HepG2 (cell line): Measurements from ENCODE around the gene WDR91. TPM values are rescaled to one million over a fixed set of nuclear protein-coding genes. Genes with fewer than 3 reads are reported as not detected.

Source experiments
- ATAC-seq: fragments of 200-7000 bp; cut with Tn5 transposase; 3 replicates; pipeline ENCODE4 v1.9.1; 2020; ENCODE audit warnings: mild to moderate bottlenecking, moderate library complexity
- BruUV-seq: library from RNA; stranded (reverse); fragments of 400-500 nt; replicated peaks from 2 replicates; lab custom pipeline; 2021; lab: Mats Ljungman, UMichigan
- CTCF ChIA-PET: fragments of 300-600 bp; formaldehyde crosslinking; extraction: SDS; loops from one replicate; lab custom pipeline; 2021; ENCODE audit warnings: low total read pairs, inconsistent platforms, low intra/inter-chr PET ratio; lab: Yijun Ruan, JAX
- POLR2A ChIA-PET: fragments of 350-600 bp; sonication (Branson Sonifier 250); formaldehyde crosslinking; loops from one replicate; lab custom pipeline; 2020; ENCODE audit warnings: antibody characterized with exemption, inconsistent platforms; lab: Yijun Ruan, JAX
- DNase-seq: peaks from one replicate; pipeline ENCODE4 v3.0.0-alpha.2; 2015; ENCODE audit warnings: low spot score
- FAIRE-seq: peaks from 3 replicates; lab custom pipeline; 2011; peaks lifted over from hg19 to GRCh38; lab: Jason Lieb, UNC
- H2AFZ ChIP-seq: one replicate; pipeline ENCODE4 v1.6.1; 2011; ENCODE audit warnings: low read length, inconsistent platforms
- H3K27ac ChIP-seq: fragments of 300-600 bp; 3 replicates; pipeline ENCODE4 v1.8.0; 2011; ENCODE audit warnings: mixed run types, mild to moderate bottlenecking, mixed read lengths, low read length, inconsistent platforms; ENCODE audit not compliant: insufficient read depth; ENCODE audit errors: extremely low read length
- H3K27me3 ChIP-seq, 2 experiments: fragments of 200-600 bp in 1 of 2; 2 replicates in 1 of 2; 3 replicates in 1 of 2; pipeline versions ENCODE4 v1.6.0 to v1.8.0; 2011; ENCODE audit warnings: low read length in 2 of 2, mild to moderate bottlenecking in 2 of 2, moderate library complexity in 2 of 2, inconsistent platforms in 1 of 2; ENCODE audit not compliant: insufficient read depth in 2 of 2, control insufficient read depth in 1 of 2
- H3K36me3 ChIP-seq, 2 experiments: fragments of 200-600 bp in 1 of 2; replicated peaks in 1 of 2; 2 replicates in 1 of 2; 3 replicates in 1 of 2; pipeline versions ENCODE4 v1.5.1 to v1.8.0; 2011; ENCODE audit warnings: low read length in 2 of 2, inconsistent platforms in 1 of 2; ENCODE audit not compliant: insufficient read depth in 2 of 2, control insufficient read depth in 1 of 2
- H3K4me1 ChIP-seq: 2 replicates; pipeline ENCODE4 v1.5.1; 2012; ENCODE audit warnings: low read length, inconsistent platforms; ENCODE audit not compliant: insufficient read depth
- H3K4me2 ChIP-seq: 2 replicates; pipeline ENCODE4 v1.6.0; 2011; ENCODE audit warnings: low read depth, low read length, inconsistent platforms
- H3K4me3 ChIP-seq, 3 experiments: fragments of 200-600 bp in 1 of 3; sonication (generic), shearing (Covaris generic) in 1 of 3; replicated peaks in 1 of 3; 2 replicates each; pipeline ENCODE4 v1.5.1; 2011 to 2016; ENCODE audit warnings: low read length in 3 of 3, inconsistent platforms in 2 of 3, low read depth in 2 of 3, mild to moderate bottlenecking in 2 of 3, control low read depth in 1 of 3, mixed read lengths in 1 of 3; ENCODE audit not compliant: insufficient read depth in 1 of 3
- H3K79me2 ChIP-seq: one replicate; pipeline ENCODE4 v1.6.1; 2011; ENCODE audit warnings: low read length, inconsistent platforms; ENCODE audit not compliant: insufficient read depth
- H3K9ac ChIP-seq: 2 replicates; pipeline ENCODE4 v1.6.0; 2011; ENCODE audit warnings: mild to moderate bottlenecking, low read depth, low read length, inconsistent platforms; ENCODE audit not compliant: insufficient read depth
- H3K9me3 ChIP-seq: 2 replicates; pipeline ENCODE4 v1.5.1; 2012; ENCODE audit warnings: mild to moderate bottlenecking, low read length
- H4K20me1 ChIP-seq: 2 replicates; pipeline ENCODE4 v1.6.0; 2011; ENCODE audit warnings: inconsistent platforms, mild to moderate bottlenecking, low read length, moderate library complexity; ENCODE audit not compliant: insufficient read depth
- EEA1 ChIP-seq: sonication (generic); formaldehyde crosslinking; IDR thresholded peaks from 2 replicates; pipeline ENCODE4 v1.5.1; 2020; ENCODE audit warnings: mild to moderate bottlenecking, missing genetic modification reagents, borderline replicate concordance
- HNRNPK ChIP-seq: fragments of 200-400 bp; formaldehyde crosslinking; IDR thresholded peaks from 2 replicates; pipeline ENCODE4 v1.6.1; 2018; ENCODE audit warnings: low read length, low read depth, moderate library complexity, mild to moderate bottlenecking; ENCODE audit not compliant: poor library complexity, severe bottlenecking
- NFIB ChIP-seq: sonication (generic); formaldehyde crosslinking; IDR thresholded peaks from 2 replicates; pipeline ENCODE4 v1.9.0; 2021; ENCODE audit warnings: missing genetic modification reagents, mild to moderate bottlenecking, borderline replicate concordance
- PCBP2 ChIP-seq: fragments of 200-400 bp; formaldehyde crosslinking; optimal IDR thresholded peaks from 2 replicates; pipeline ENCODE3; 2018; ENCODE audit warnings: low read length, low read depth; ENCODE audit not compliant: poor library complexity, severe bottlenecking
- WGBS: methylation state at CpG from one replicate; pipeline ENCODE4 v1.1.6; 2017; ENCODE audit warnings: low lambda C conversion rate; 5-methylcytosine and 5-hydroxymethylcytosine counted together
- in situ Hi-C: cut with HindIII; loops from 2 replicates; pipeline ENCODE4 v1.10.0; 2017; ENCODE audit warnings: low pct_unique_long_range_greater_than_20kb; ENCODE audit not compliant: extremely low pct_ligation_motif_present
- intact Hi-C: fragments of 100-400 bp; cut with micrococcal nuclease; formaldehyde crosslinking; loops from one replicate; pipeline ENCODE4 v1.10.0; 2022; ENCODE audit not compliant: unreplicated experiment
- polyA plus RNA-seq, 8 experiments: library from polyadenylated mRNA; depleted of rRNA in 3 of 8; stranded (reverse) in 7 of 8; unstranded in 1 of 8; fragments of >200 nt; fragmentation: Illumina TruSeq in 4 of 8; extraction: Trizol in 4 of 8; gene quantifications; 2 replicates each; pipeline versions ENCODE4 v1.2.1 to v1.2.3, GENCODE V29; 2011 to 2016; ENCODE audit warnings: low read depth in 4 of 8, missing spikeins in 1 of 8, mixed read lengths in 1 of 8; ENCODE audit not compliant: insufficient read depth in 1 of 8
- total RNA-seq, 5 experiments: library from RNA; depleted of rRNA; stranded (reverse); fragments of >200 nt; fragmentation: Illumina TruSeq; extraction: Trizol; gene quantifications; 2 replicates each; pipeline ENCODE4 v1.2.3, GENCODE V29; 2016; ENCODE audit warnings: low read depth in 1 of 5

Gene WDR91
- total and polyA plus RNA-seq, 2 of the 13 experiments (the other 11 are each of a cell fraction or from before 2014, with no cell fraction given): 11.6 to 12.1 TPM

GRCh38 chr7:135245226-135246190, 34.2 kb upstream of the WDR91 start (continued):
- no peak for TF ChIP-seq NFIB (CRISPR knock-in tag)
- TF ChIP-seq PCBP2: no peak
- TF ChIP-seq, all 625 proteins: peak for 0

GRCh38 chr7:135242096-135242684, 30.9 kb upstream of the WDR91 start:
- intact Hi-C loops (no loop called here), in situ Hi-C loops (no loop called here)
- H3K9me3 ChIP-seq: no peaks in the 10 kb centered on the region
- WGBS: 49% methylated on average over 5 of the region's 5 CpGs
- peak; percentile 91 for TF ChIP-seq HNRNPK
- TF ChIP-seq EEA1 (CRISPR knock-in tag): no peak
- DNase-seq (no peak), FAIRE-seq (no peak), ATAC-seq (no peak)
- no peak overlapping the region for H3K4me2 ChIP-seq
- ChIA-PET CTCF (no interaction called here), POLR2A (no interaction called here)
- no peaks in the 10 kb centered on the region for H3K36me3 ChIP-seq
- H3K79me2 ChIP-seq: no peaks in the 10 kb centered on the region
- no peak overlapping the region for H3K9ac ChIP-seq
- no peak overlapping the region for H3K4me3 ChIP-seq
- no peaks in the 10 kb centered on the region for H4K20me1 ChIP-seq
- peaks cover 2 to 10% of the 10 kb centered on the region in 2 experiments; a peak in 2 of 5 replicates for H3K27me3 ChIP-seq
- H3K27ac ChIP-seq: no peak overlapping the region
- no TSS peak for BruUV-seq
- no peak overlapping the region for H2AFZ ChIP-seq
- H3K4me1 ChIP-seq: peaks cover under 1% of the 10 kb centered on the region; the same call in 1 of the 2 replicates
